ENCODE results near the gene MRPS35. TPM values are rescaled to one million over a fixed set of nuclear protein-coding genes. Genes with fewer than 3 reads are reported as not detected.

The MRPS35 gene
- total and polyA plus RNA-seq, 2 experiments from 2014 or later, result 67.4 to 88.1 TPM

DNA sequence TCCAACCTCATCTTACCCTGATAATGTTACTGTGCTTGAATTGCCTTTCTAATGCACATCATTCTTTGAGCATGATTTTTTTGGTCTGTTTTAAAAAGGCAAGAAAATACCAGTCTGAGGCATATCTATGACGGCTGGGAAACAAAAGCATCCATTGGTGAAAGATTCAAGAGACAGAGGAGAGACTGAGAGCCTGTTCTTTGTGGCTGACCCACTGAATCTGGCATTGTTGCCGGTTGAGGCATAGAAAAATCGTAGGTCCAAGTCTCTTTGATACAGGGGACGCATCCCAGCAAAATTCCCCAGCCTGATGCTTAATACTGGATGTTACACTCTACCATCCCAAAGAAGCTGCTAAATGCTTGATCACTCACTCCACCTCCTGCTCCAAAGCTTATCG lies 66.5 kb downstream of the MRPS35 start:
- Histone ChIP-seq H4K20me1 (ENCODE audit: insufficient read depth, poor library complexity, severe bottlenecking) (no peaks in the 10 kb centered on the region), H3K9me2 (replicated peaks; ENCODE audit: insufficient read depth) (no peaks in the 10 kb centered on the region), H3K27ac (no peak overlapping the region), H2AFZ (no peak overlapping the region), H3K36me3 (replicated peaks; ENCODE audit: insufficient read depth, low read depth) (no peaks in the 10 kb centered on the region), H3K4me2 (no peak overlapping the region), H3K9me3 (ENCODE audit: low read depth) (no peaks in the 10 kb centered on the region), H3K4me3 (no peak overlapping the region), H3K4me1 (ENCODE audit: insufficient read depth) (peaks cover 15% of the 10 kb centered on the region), H3K79me2 (peaks cover 16% of the 10 kb centered on the region), H3K27me3 (no peaks in the 10 kb centered on the region)
- 93% methylated on average over 5 of the region's 5 CpGs for WGBS (ENCODE audit: low lambda C conversion rate, missing lambda C conversion rate)
- TF ChIP-seq EZH2phosphoT487 (IDR thresholded peaks at IDR 0.05; ENCODE audit: low read depth, severe bottlenecking, unreplicated experiment) (no peak), EZH2 (IDR thresholded peaks at IDR 0.05; ENCODE audit: borderline replicate concordance) (no peak)
- TF ChIP-seq, protein P1, sequence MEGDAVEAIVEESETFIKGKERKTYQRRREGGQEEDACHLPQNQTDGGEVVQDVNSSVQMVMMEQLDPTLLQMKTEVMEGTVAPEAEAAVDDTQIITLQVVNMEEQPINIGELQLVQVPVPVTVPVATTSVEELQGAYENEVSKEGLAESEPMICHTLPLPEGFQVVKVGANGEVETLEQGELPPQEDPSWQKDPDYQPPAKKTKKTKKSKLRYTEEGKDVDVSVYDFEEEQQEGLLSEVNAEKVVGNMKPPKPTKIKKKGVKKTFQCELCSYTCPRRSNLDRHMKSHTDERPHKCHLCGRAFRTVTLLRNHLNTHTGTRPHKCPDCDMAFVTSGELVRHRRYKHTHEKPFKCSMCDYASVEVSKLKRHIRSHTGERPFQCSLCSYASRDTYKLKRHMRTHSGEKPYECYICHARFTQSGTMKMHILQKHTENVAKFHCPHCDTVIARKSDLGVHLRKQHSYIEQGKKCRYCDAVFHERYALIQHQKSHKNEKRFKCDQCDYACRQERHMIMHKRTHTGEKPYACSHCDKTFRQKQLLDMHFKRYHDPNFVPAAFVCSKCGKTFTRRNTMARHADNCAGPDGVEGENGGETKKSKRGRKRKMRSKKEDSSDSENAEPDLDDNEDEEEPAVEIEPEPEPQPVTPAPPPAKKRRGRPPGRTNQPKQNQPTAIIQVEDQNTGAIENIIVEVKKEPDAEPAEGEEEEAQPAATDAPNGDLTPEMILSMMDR (IDR thresholded peaks at IDR 0.05; ENCODE audit: poor library complexity), result no peak
- DNase-seq (ENCODE audit: low spot score), result no peak

DNA sequence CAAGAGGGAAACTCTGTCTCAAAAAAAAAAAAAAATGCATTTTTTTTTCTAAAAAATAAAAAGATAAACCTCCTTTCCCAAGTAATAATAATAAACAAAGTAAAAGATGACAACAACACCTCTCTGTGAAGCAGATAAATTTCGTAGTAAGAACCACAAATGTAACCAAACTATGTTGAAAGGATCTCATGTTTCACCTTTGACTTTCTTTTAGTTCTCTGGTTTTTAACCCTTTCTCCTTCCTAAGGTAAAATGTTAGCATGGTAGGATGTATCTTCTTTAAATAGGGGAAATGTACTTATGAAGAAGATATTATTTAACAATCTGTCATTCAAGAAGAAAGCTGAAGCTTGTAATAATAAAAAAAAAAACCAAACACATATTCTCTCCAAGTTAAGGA lies 67.6 kb downstream of the MRPS35 start:
- H3K4me2 ChIP-seq, result no peak overlapping the region
- H3K79me2 ChIP-seq, result peaks cover 27% of the 10 kb centered on the region
- H3K9me3 ChIP-seq (ENCODE audit: low read depth), result no peaks in the 10 kb centered on the region
- no peaks in the 10 kb centered on the region for H4K20me1 ChIP-seq (ENCODE audit: insufficient read depth, poor library complexity, severe bottlenecking)
- H2AFZ ChIP-seq, result no peak overlapping the region
- TF ChIP-seq EZH2phosphoT487 (IDR thresholded peaks at IDR 0.05; ENCODE audit: low read depth, severe bottlenecking, unreplicated experiment) (no peak), EZH2 (IDR thresholded peaks at IDR 0.05; ENCODE audit: borderline replicate concordance) (no peak)
- TF ChIP-seq, protein P1 (IDR thresholded peaks at IDR 0.05; ENCODE audit: poor library complexity), result no peak
- no peaks in the 10 kb centered on the region for H3K9me2 ChIP-seq (replicated peaks; ENCODE audit: insufficient read depth)
- 34% methylated on average over 1 of the region's 1 CpG for WGBS (ENCODE audit: low lambda C conversion rate, missing lambda C conversion rate)
- H3K27ac ChIP-seq, result no peak overlapping the region
- no peak for DNase-seq (ENCODE audit: low spot score)
- peaks cover 16% of the 10 kb centered on the region for H3K4me1 ChIP-seq (ENCODE audit: insufficient read depth)
- no peak overlapping the region for H3K4me3 ChIP-seq
- no peaks in the 10 kb centered on the region for H3K27me3 ChIP-seq
- H3K36me3 ChIP-seq (replicated peaks; ENCODE audit: insufficient read depth, low read depth), result no peaks in the 10 kb centered on the region

DNA sequence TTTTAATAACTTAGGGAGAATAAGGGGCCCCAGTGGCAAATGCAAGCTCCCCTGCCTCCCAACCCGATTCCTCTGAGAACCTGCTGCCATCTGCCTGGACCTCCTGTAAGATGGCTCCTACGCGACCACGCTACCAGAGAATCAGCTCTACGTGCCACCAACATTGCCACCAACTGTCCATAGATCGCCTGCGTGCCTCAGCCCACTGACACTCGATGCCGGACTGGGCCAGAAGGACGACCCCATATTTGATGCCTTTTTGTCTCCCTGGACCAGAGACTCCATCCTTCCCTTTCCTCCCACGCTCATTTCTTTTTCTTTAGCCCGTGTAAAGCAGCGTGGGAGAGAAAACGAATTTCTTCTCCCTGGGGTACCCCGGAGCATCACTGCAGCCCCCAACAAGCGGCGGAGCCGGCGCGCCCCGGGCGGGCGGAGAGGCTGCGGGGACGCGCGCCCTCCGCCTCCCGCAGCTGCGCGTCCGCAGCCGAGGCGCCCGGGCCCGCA lies 68.8 kb downstream of the MRPS35 start:
- peaks cover 40% of the 10 kb centered on the region for H3K79me2 ChIP-seq
- peaks cover 16% of the 10 kb centered on the region for H3K4me1 ChIP-seq (ENCODE audit: insufficient read depth)
- peak overlapping the region; percentile 99 for H3K4me2 ChIP-seq
- H3K27me3 ChIP-seq, result no peaks in the 10 kb centered on the region
- no peaks in the 10 kb centered on the region for H4K20me1 ChIP-seq (ENCODE audit: insufficient read depth, poor library complexity, severe bottlenecking)
- TF ChIP-seq, protein P1 (IDR thresholded peaks at IDR 0.05; ENCODE audit: poor library complexity), result no peak
- TF ChIP-seq EZH2 (IDR thresholded peaks at IDR 0.05; ENCODE audit: borderline replicate concordance), result no peak
- TF ChIP-seq EZH2phosphoT487 (IDR thresholded peaks at IDR 0.05; ENCODE audit: low read depth, severe bottlenecking, unreplicated experiment), result no peak
- no peaks in the 10 kb centered on the region for H3K9me2 ChIP-seq (replicated peaks; ENCODE audit: insufficient read depth)
- 5% methylated on average over 31 of the region's 36 CpGs for WGBS (ENCODE audit: low lambda C conversion rate, missing lambda C conversion rate)
- H2AFZ ChIP-seq, result peak overlapping the region; percentile 99
- no peaks in the 10 kb centered on the region for H3K36me3 ChIP-seq (replicated peaks; ENCODE audit: insufficient read depth, low read depth)
- H3K9me3 ChIP-seq (ENCODE audit: low read depth), result no peaks in the 10 kb centered on the region
- peak; percentile 25 for DNase-seq (ENCODE audit: low spot score)
- peak overlapping the region; percentile 93 for H3K4me3 ChIP-seq
- peak overlapping the region; percentile 99 for H3K27ac ChIP-seq

Measured in hepatocyte (in vitro differentiated cells).